NCI-H2227 (cell line): ENCODE measurements around the gene PRM2.

Experiments
- DNase-seq: peaks from one replicate; lab custom pipeline; 2025; ENCODE audit not compliant: unreplicated experiment; lab: John Stamatoyannopoulos, UW

PRM2 gene

GRCh38 chr16:11250786-11251524 is 25.3 kb downstream of the PRM2 start:
- DNase-seq: no peak

- DNase-seq: no peak
These were observed 26.0 kb downstream of the PRM2 start for GRCh38 chr16:11250091-11250785.

- no peak for DNase-seq
These were observed 26.8 kb downstream of the PRM2 start for GRCh38 chr16:11249233-11250061.

- DNase-seq: no peak
These were observed 28.1 kb downstream of the PRM2 start for GRCh38 chr16:11248133-11248532.

GRCh38 chr16:11245988-11246387 is 30.3 kb downstream of the PRM2 start:
- no peak for DNase-seq

- DNase-seq: no peak
These were observed 31.0 kb downstream of the PRM2 start for GRCh38 chr16:11245222-11245737.

- no peak for DNase-seq
These were observed 33.6 kb downstream of the PRM2 start for GRCh38 chr16:11242658-11243057.

GRCh38 chr16:11241480-11242204 is 34.6 kb downstream of the PRM2 start:
- no peak for DNase-seq

GRCh38 chr16:11240636-11241473 is 35.4 kb downstream of the PRM2 start:
- no peak for DNase-seq

- DNase-seq: no peak
These were observed 36.3 kb downstream of the PRM2 start for GRCh38 chr16:11239644-11240632.

GRCh38 chr16:11238272-11239202 is 37.7 kb downstream of the PRM2 start:
- no peak for DNase-seq

GRCh38 chr16:11236461-11237254 is 39.6 kb downstream of the PRM2 start:
- no peak for DNase-seq

- DNase-seq: no peak
These were observed 40.6 kb downstream of the PRM2 start for GRCh38 chr16:11235703-11235991.

GRCh38 chr16:11234884-11235702 is 41.2 kb downstream of the PRM2 start:
- DNase-seq: no peak

GRCh38 chr16:11233727-11234376 is 42.4 kb downstream of the PRM2 start:
- DNase-seq: no peak
